ENCODE results near the gene XRCC1.

DNA sequence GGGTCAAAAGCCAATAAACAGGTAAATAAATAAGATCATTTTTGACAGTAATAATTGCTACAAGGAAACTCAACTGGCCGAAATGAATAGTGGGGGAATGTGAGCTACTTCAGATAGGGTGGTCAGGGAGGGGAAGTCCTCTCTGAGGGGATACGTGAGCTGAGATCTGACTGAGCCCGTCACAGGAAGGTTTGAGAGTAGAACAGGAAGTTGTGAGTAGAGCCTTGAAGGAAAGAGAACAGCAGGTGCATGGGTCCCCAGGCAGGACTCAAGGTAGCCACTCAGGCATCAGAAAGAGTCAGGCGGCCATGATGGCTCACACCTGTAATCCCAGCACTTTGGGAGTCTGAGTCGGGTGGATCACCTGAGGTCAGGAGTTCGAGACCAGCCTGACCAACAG, 14.4 kb upstream of the XRCC1 start:
- no peak for TF ChIP-seq TAF1 (IDR thresholded peaks at IDR 0.05; ENCODE audit: low read depth, low read length)
- TF ChIP-seq POLR2AphosphoS5 (IDR thresholded peaks at IDR 0.05; ENCODE audit: low read depth, low read length) = no peak
- TF ChIP-seq POLR2A (IDR thresholded peaks at IDR 0.05; ENCODE audit: low read depth, low read length) = no peak
- no peak for TF ChIP-seq SPI1 (IDR thresholded peaks at IDR 0.05; ENCODE audit: low read depth, low read length)
